HG02759 (cell line): ENCODE results near the gene C5orf22.
"Not testable (repeated sequence)": the region's sequence is repeated elsewhere in the genome, so short reads cannot be mapped to it uniquely, and the experiment has no call there.

ENCODE experiments used
- ATAC-seq: cut with Tn5 transposase; IDR thresholded peaks from one replicate; pipeline ENCODE4 v1.9.1; 2021; ENCODE audit warnings: mild to moderate bottlenecking, moderate library complexity; ENCODE audit not compliant: unreplicated experiment

Gene C5orf22

GRCh38 chr5:31551878-31552277 lies 19.8 kb downstream of the C5orf22 start:
- ATAC-seq = no peak

GRCh38 chr5:31553863-31554262 lies 21.8 kb downstream of the C5orf22 start:
- ATAC-seq = no peak

DNA sequence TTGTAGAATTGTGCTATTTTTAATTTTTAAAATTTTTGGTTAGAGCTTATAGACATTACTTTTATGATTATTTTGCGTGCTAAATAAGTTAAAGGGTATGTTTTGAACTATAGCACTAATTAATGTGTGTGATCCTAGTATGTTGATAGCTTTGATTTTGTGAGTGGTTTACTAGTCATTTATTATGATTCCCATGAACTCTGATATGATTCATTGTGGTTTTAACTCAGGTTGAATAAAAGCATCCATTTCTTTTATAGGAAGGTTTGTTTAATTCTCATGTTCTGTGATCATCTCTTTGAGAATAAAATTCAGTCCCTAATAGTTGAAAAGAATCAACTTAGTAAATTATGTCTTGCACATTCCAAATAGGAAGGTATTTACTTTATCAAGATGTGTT lies 22.5 kb downstream of the C5orf22 start:
- no peak for ATAC-seq

DNA sequence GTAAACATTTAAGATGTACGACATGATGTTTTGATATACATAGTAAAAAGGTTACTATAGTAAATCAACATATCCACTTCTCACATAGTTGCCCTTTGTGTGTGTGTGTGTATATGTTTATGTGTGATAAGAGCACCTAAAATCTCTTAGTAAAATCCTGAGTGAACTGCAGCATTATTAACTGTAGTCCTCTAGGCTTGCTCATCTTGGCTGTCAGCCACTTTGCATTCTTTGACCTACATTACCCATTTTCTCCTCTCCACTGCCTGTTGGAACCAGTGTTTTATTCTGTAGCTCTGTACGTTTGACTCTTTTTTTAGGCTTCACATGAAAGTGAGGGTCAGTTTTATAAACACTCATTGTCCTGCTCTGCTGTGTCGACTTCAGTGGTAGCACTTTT lies 24.4 kb downstream of the C5orf22 start:
- ATAC-seq = no peak

DNA sequence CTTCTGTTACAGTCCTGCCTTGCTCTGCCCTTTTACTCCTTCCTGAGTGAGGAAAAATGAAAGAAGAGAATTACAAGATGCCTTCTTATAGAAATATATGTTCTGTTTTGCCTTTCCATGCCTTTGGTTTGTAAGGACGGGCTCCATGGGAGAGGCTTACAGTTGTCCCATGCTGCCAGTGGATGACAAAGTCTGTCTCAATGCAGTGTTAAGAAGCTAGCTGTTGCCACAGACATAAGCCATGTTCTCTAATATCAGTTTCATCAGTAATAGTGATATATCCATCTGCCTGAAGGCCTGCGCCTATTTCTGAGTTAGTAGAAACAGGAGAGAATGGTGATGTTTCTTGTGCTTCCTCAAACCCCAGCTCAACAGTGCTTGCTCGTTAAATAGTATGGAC lies 27.8 kb downstream of the C5orf22 start:
- no peak for ATAC-seq

DNA sequence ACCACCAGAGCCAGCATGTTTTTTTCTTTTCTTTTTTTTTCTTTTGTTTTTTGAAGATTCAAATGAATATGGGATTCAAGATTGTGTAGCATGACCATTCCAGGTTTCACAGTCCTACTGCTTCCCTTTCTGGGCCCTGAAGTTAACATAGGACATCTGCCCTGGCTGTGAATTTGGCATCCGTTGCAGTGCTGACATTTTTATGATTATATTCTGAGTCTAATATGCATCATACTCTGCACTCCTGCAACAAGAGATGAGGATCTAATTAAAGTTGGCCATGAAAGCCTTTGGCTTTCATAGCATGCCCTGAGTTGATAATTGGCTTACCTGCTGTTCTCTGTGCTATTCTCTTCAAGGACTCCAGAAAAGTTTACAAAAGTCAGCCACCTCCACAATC lies 29.8 kb downstream of the C5orf22 start:
- no peak for ATAC-seq

- no peak for ATAC-seq
Observed at GRCh38 chr5:31563216-31563615, 31.1 kb downstream of the C5orf22 start.

GRCh38 chr5:31566362-31566761 lies 34.3 kb downstream of the C5orf22 start:
- ATAC-seq = not testable (repeated sequence)

DNA sequence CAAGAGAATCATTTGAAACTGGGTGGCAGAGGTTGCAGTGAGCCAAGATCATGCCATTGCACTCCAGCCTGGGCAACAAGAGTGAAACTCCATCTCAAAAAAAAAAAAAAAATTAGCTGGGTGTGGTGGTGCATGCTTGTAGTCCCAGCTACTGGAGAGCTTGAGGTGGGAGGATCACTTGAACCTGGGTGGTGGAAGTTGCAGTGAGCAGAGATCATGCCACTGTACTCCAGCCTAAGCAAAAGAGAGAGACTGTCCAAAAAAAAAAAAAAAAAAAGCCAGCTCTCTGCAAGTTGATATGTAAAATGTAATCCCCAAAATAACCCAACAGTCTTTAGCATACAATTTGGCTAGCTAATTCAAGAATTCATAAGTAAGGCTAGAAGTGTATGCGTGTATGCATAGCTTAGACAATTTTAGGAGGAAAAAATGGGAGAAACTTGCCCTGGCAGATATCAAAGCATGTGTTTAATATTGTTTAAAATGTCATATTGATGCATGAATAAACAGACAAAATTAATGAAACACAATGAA lies 36.3 kb downstream of the C5orf22 start:
- ATAC-seq = no peak

GRCh38 chr5:31569068-31569467 lies 37.0 kb downstream of the C5orf22 start:
- ATAC-seq = no peak

- peak; percentile 90 for ATAC-seq
Observed at GRCh38 chr5:31573494-31574142, 41.5 kb downstream of the C5orf22 start.

DNA sequence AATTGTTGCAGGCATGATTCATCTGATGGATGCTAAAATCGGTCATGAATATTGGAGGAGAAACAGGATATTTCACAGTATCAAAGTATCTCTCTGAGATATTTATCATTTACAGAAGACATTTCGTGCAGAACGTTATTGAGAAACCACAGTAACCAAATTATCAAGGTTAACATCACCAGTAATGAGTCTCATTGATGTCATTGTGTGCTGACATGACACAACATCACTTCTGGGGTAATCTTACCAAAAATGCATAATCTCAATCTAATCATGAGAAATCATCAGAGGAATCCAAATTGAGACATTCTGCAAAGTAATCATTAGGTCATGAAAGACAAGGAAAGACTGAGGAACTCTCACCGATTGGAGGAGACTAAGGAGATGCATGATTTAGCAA lies 42.7 kb downstream of the C5orf22 start:
- ATAC-seq = no peak

GRCh38 chr5:31577438-31577837 lies 45.3 kb downstream of the C5orf22 start:
- no peak for ATAC-seq

- no peak for ATAC-seq
Observed at GRCh38 chr5:31579558-31579957, 47.5 kb downstream of the C5orf22 start.

- ATAC-seq = no peak
Observed at GRCh38 chr5:31581498-31582099, 49.5 kb downstream of the C5orf22 start.

- ATAC-seq = no peak
Observed at GRCh38 chr5:31583129-31583528, 51.0 kb downstream of the C5orf22 start.

- no peak for ATAC-seq
Observed at GRCh38 chr5:31585166-31585894, 53.2 kb downstream of the C5orf22 start.

DNA sequence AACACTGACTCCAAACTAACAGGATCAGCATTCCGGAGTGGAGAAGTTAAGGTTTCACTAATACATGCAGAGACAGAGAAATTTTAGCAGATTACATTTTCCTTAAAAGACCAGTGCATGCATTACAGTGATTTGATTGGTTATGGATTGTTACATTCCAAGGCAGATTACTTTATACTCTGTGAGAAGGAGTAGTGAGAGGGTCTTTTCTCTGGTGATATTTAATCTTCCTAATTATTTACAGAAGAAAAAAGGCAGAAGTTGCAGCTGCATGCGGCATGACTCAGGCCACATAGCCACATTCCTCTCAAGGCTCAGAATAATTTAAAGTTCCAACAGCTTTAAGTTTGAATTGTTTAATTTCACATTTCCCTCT lies 53.8 kb downstream of the C5orf22 start:
- no peak for ATAC-seq

DNA sequence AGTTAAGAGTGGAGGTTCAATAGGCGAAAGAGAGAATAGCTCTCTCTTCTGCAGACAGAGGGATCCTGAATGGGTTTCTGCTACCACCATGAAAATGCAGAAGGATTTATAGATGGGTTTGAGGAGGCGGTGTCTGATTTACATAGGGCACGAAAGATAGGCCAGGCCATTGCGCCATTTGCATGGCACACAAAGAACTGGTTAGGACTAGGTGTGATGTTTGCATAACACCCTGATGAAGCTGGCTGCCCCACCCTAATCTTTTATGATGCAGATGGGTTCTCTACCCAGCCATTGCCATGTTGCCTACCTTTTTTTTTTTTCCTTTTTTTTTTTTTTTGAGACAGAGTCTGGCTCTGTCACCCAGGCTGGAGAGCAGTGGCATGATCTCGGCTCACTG lies 55.4 kb downstream of the C5orf22 start:
- ATAC-seq = no peak

- no peak for ATAC-seq
Observed at GRCh38 chr5:31593665-31594064, 61.6 kb downstream of the C5orf22 start.

DNA sequence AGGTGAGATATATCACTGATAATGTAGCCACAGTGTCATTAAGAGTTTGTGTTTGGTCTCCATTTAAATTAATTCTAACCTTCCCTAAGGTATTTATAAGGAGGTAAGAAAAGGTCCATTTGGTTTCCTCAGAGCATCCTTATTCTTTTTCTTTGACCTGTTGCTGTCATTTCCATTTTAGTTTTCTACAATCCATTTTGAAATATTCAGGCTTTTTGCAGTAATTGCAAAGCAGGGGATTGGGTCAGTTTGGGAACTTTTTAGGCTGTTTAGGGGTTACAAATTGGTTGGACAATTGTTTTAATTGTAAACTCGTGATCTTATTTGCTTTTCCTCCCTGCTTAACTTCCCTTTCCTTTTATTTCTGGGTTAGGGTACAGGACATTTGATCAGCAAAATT lies 64.3 kb downstream of the C5orf22 start:
- ATAC-seq = no peak
